ENCODE results near the gene RC3H1.
"Not testable (repeated sequence)": the region's sequence is repeated elsewhere in the genome, so short reads cannot be mapped to it uniquely, and the experiment has no call there.

RC3H1 gene

DNA sequence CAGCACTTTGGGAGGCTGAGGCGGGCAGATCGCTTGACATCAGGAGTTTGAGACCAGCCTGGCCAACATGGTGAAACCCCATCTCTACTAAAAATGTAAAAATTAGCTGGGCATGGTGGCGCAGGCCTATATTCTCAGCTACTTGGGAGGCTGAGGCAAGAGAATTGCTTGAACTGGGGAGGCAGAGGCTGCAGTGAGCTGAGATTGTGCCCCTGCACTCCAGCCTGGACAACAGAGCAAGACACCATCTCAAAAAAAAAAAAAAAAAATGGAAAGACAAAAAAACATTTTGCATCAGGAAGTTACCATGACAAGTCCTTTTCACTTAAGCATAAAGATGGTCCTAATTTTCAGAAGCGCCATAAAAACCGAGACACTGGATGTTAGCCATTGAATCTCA lies 91.6 kb downstream of the RC3H1 start:
- DNase-seq: not testable (repeated sequence)

DNA sequence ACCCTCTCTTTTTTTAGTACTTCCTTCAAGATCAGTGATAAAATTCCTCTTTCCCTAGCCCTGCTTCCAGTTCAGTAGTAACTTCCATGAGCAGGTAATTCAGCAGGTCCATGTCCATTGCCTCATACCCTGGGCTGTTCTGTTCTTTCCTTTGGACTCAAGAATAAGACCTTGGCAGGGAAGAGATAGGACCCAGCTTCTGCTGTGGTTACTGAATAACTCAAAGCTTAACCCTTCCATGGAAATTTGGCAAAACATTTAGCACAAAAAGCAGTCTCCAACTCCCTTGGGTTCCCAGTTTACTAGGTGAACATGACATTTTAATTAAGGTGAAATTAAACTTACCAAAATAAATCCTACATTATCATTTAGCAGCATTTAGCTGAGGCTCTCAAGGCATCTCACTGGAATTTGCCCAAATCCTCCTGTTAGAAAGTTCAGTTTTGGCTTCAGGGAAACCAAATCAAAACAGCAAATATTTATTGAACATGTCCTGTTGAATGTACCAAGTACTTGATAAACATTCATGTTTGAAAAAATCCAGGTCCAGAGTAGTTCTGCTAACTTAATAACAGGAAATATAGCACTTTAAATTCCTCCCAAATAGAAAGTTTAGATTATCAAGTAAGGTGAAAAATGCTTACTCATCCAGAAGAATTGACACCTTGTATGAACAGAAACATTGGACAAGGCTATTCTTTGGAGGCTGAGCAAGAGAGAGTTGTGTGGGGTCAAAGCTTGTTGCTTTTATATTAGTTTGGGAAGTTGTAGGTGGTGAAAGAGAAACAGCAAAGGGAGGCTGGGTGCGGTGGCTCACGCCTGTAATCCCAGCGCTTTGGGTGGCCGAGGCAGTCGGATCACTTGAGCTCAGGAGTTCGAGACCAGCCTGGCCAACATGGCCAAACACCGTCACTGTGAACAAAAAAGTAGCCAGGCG lies 96.6 kb downstream of the RC3H1 start:
- DNase-seq: no peak

DNA sequence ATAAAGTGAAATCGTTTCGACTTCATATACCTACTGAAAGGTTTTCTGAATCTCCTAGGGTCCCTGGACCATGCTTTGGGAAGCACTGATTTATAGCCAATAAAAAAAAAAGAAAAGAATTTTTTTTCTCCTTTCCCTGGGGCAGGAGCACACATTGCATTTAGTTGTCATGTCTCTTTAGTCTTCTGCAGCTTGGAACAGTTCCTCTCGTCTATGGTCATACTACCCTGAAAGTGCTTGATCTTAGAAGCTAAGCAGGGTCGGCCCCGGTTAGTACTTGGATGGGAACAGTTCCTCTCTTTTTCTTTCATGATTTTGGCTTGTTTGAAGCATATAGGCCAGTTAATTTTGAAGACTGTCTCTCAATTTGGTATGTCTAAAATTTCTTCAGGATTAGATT lies 101.3 kb downstream of the RC3H1 start:
- no peak for DNase-seq

DNA sequence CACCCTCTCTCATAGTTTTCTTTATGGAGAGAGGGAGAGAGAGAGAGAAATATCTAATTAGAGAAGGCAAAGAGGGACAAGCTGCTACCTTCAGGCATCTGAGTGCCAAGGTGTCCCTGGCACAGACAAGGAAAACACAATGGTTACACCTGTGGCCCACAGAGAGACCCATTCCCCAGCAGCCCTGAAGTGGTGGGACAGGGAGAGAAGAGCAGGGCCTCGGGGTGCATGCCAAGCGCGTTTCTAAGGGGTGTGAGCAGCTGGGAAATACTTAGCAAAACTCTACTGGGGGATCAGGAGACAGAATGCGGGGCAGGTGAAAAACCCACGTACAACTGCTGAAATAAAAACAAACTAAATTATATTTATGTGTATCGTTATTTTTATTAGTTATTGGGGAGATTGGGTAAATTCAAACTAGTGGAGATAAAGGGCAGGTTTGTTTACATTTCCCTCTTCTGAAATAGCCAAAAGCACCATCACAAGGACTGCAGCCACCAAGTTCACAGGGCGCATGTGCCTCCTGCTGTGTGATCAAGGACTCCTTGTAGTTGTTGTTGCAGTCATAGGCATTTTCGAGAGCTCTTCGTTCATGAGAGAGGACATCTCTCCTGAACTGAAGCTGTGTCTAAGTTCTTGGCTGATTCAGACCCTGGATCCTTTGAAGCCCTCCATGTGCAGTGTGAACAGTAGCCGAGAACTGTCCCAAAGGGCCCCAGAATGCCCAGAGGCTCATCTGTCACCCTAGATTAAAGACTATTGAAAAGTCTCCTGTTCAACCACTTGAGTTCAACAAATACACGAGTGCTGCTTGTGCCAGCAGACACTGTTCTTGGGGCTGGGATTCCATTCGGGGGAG lies 104.3 kb downstream of the RC3H1 start:
- DNase-seq: no peak

DNA sequence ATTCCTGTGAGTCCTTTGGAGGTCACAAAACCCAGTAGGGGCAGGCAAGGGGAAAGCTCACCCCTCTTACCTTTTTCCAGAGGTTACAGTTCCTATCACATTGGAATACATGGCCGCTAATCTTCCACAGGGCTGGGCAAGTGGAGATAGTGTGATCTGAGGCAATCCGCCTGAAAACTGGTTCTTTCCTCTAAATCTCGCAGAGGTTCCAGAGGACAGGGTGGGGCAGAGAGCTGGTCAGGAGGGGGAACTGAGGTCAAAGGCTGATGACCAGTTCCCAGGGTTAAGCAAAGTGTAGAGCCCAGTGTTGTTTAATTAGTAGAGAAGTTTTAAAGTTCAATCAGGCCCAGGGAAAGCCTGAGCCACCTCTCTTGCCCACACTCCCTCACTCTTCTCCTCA lies 105.0 kb downstream of the RC3H1 start, which contains the start of gene SERPINC1:
Gene SERPINC1 (minus strand): TSS at position 179 of the 400 bp plus-strand sequence. CDS start 68 bp downstream, at position 111.
- no peak for DNase-seq

DNA sequence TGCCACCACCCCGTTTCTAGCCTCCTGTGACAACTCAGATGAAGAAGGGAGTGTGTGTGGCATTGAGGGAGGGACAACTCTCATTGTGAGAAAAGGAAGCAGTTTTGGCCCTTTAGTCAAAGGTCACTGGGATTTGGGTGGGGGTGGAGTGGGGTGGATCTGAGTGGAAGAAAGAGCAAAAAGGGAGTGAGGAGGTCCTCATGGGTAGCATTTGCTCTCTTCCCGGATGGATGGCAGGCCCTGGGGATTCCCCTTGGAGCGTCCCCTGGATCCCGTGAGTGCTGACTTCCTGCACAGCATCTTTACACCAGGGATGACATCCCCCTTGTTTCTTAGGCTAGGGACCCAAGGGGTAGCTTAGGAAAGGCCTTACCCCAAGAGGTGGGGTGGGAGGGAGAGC lies 105.5 kb downstream of the RC3H1 start:
- DNase-seq: no peak

DNA sequence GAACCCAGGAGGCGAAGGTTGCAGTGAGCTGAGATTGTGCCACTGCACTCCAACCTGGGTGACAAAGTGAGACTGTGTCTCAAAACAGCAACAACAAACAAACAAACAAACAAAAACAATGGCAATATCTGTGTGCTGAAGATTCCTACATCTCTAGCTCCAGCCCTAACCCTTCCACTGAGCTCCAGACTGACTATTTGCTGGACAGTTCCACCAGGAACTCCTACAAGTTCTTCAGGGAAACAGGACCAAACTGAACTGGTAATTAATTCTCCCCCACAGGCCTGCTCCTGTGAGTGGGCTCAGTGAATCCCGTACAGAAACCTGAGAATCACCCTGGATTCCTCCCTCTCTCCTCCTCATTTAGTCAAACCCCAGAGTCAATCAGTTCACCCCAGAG lies 106.6 kb downstream of the RC3H1 start:
- no peak for DNase-seq

DNA sequence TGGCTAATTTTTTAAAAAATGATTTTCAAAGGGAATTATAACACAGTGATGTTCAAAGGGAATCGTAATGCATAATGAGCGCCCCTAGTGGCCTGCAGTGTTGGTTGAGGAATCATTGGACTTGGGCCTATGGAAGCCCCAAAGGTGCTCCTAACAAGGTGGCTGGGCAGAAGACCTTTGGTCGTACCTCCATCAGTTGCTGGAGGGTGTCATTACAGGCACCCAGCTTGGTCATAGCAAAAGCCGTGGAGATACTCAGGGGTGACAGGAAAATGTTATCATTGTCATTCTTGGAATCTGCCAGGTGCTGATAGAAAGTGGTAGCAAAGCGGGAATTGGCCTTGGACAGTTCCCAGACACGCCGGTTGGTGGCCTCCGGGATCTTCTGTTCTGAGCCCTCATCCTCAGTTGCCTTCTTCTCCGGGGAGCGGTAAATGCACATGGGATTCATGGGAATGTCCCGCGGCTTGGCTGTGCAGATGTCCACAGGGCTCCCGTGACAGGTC lies 107.7 kb downstream of the RC3H1 start:
- peak; percentile 1 for DNase-seq

DNA sequence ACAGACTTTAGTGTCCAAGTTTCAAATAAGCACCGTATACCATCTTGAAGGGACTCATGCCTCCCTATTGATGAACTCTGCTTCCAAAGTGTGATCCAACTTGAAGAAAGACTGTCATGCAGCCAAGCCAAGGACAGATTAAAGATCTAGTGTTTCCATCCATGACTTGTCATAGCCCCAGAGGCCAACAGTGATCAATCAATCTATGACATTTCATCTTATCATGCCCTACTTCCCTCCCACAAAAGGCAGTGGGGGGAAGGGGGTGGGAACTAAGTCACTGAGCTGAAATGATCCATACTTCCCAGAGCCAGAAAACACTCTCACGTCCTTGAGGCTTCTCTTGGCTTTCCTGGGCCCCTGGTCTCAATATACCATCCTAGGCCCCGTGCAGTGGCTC lies 109.0 kb downstream of the RC3H1 start:
- DNase-seq: no peak

DNA sequence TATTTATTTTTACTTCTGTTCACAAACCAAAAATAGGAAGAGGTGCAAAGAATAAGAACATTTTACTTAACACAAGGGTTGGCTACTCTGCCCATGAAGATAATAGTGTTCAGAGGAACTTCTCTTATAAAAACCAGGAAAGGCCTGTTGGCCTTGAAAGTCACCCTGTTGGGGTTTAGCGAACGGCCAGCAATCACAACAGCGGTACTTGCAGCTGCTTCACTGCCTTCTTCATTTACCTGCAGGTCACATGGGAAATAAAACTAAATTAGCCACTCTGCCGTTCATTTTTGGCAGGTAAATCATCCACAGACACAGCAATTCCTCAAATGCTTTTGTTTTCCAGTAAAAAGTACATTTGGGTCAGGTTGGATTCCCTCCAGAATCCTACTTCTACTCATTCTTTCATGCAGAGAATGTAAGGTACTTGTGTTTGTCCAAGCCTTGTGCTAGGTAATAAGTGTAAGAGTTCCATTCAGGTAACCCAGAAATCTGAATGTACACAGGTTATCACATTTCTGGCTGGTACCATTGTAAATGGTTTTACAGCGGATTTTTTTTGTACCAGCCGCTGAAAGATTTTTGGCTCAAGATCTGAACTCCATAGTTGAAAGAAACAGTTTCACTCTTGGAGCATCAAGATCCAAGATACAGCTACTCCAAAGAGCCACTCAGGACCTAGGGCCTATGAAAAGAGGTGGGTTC lies 118.2 kb downstream of the RC3H1 start:
- DNase-seq: peak; percentile 3

DNA sequence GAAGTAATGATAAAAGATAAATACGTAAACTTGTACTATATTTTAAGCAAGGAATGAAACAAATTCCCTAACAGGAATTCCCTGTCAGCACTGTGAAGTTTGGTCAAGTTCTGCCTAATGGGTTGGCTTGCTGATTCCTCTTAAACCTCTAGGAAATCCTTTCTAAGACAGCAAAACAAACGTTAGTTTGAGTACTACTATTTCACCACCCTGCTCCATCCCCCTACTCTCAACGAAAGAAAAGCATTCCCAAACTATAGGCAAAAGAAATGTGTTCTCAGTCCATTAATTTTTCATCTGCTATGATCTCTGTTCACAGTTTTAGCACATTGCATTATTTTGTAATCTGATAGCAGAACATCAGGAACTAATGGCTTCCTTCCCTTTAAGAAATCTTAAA lies 121.2 kb downstream of the RC3H1 start:
- DNase-seq: peak; percentile 1

DNA sequence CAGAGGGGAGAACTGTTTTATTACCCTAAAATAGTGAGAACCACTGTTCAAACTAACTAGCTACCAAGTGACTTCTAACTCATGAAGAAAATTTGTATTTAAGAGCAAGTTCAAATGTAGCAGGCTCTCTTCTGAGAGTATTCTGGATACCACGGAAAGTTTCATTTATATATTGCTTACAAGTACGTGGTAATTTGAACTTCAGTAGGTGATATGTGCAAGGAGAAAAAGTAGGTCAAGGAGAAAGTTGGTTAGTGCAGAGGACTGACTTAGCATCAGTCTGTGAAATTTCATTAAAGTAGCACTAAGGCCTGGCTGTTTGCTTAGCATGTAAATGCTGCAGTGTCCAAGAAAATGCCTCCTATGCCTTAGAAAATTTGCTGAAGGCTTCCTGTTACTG lies 121.7 kb downstream of the RC3H1 start:
- DNase-seq: no peak

DNA sequence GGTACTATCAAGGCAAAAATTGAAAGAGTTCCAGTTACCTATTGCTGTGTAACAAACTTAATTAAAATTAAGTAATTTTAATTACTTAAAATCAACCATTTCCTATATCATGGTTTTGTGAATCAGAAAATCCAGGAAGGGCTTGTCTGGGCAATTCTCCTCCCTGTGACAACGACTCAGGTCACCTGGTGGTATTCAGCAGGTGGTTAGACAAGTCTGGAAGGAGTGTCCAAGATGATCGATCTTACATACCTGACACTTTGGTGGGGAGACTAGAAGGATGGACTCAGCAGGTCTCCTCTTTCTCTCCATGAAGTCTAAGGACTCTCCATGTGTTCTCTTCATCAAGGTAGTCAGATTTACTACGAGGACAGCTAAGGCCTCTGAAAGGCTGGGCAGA lies 128.0 kb downstream of the RC3H1 start:
- no peak for DNase-seq

DNA sequence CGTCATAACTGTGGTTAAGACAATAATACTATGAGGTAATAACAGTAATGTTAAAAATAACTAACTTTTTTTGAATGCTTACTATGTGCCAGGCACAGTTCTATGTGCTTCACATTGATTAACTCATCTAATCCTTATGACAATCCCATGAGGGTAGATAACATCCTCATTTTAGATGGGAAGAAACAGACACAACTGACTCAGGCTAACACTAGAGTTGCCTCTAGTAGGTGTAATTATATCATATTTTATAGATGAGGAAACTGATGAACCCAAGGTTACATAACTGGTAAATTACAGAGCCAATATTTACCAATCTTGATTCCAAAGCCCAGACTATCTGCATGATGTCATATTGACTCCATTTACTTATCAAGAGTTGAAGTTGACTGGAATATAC lies 128.5 kb downstream of the RC3H1 start:
- no peak for DNase-seq

DNA sequence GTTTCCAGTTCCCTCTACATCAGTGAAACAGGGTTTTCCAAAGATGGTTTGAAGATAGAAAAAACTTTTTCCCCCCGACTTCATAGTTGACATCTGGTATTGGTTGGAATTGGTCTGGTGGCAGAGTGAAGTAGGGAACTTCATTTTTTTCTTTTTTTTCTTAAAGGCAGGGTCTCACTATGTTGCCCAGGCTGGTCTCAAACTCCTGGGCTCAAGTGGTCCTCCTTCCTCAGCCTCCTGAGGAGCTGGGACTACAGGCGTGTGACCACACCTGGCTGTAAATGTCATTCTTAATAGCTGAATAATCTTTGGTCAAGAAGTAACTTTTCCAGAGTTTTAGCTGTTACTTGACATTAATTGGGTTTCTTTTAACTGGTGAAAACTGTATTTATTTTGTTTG lies 132.3 kb downstream of the RC3H1 start:
- DNase-seq: no peak

DNA sequence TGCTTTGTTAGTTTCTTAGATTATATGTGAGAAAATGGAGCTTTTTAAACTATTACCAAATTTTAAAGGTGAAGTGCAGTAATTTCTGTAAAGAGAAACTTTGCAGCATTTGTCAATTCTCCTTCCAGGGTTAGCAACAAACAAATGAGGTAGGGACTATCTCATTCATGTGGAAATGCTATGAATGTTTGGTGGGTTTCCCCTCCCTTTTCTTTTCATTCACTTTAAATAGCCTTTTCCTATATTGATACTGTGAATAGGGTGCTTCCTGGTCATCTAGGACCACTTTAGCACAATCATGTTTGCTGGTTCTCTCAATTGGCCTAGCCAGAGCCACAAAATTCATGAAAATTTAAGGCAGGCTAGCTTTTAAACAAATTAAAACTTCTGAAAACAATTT lies 133.4 kb downstream of the RC3H1 start:
- DNase-seq: no peak

DNA sequence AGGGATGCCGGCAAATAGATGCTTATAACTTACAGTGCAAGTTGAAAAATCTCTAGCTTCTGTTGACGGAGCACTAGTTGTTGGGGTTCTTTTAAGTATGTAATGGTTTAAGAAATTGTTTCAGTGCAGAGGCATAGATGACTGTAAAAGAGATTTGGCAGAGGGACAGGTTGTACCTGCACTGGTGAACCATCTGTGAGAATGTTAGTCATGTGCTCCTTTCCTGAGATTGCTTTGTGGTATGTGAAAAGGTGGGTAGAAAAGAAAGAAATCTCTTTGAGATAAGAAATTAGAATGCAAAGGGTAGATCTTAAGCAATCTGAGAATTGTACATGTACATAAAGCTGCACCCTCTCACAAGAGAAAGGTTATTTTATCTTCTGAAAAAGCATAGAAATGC lies 134.5 kb downstream of the RC3H1 start:
- DNase-seq: no peak

DNA sequence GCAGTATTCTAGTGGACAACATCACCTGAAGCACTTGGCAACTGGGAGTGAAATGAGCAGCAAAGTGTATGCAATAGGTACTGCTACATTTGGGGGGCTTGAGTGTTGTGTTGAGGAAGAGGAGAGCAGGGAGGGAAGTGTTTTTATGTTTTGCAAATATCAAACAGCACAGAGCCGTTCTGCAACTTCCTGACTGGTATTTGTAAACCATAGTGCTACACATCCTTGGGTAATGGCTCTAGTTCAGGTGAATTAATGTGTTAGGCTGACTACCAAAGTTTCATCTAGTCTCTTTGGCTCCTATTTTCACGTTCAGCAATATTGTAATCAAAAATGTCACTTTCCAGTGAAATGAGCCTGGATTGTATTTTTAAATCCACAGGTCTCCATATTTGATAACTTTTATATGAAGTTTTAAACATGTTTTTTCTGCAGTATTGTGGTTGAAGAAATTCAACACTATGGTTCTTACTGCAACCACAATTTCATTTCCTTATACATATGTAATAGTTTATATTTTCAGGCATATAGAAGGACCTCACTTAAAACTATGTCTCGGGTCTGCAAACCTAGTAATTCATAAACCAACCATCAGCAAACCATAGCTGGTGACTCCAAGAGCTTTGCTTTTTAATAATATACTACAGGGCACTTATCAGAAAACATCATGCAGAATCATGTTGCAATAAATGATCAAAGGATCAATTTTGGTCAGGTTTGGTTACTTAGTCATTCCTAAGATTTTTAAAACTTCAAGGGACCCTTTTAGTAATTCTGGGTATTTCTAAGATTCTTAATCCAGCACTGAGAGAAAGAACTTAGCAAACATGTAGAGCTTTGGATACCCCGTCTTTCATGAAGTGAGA lies 135.2 kb downstream of the RC3H1 start:
- no peak for DNase-seq

DNA sequence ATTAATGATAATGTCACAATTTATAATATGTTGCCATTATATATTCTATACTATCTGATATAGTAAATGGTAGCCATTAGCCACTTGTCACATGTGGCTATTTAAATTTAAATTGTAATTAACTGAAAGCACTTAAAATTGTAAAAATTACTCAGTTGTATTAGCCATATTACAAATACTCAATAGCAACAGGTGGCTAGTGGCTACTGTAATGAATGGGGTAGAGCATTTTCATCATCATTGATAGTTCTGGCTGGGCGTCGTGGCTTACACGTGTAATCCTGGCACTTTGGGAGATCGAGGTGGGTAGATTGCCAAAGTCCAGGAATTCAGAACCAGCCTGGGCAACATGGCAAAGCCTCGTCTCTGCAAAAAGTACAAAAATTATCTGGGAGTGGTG lies 137.5 kb downstream of the RC3H1 start:
- no peak for DNase-seq

Measured in NCI-H2171 treated with DMSO at 0.1 percent for 48 hours (cell line).